GM18951 (cell line): ENCODE measurements around the gene CTDP1.

Source experiments
- POLR2A ChIP-seq: IDR thresholded peaks from 4 replicates; pipeline ENCODE4 v1.6.1; 2011; ENCODE audit warnings: mild to moderate bottlenecking; ENCODE audit not compliant: insufficient read length, insufficient read depth; ENCODE audit errors: extremely low read depth
- in situ Hi-C: fragments of 300-500 bp; cut with MboI; formaldehyde crosslinking; loops from one replicate; pipeline ENCODE4 v1.12.0; 2022; ENCODE audit warnings: low sequenced_read_pairs, mixed read lengths, inconsistent platforms; ENCODE audit not compliant: unreplicated experiment

CTDP1 gene

GRCh38 chr18:79795446-79795845 is 115.8 kb downstream of the CTDP1 start:
- no peak for TF ChIP-seq POLR2A
- in situ Hi-C loops = no loop called here

DNA sequence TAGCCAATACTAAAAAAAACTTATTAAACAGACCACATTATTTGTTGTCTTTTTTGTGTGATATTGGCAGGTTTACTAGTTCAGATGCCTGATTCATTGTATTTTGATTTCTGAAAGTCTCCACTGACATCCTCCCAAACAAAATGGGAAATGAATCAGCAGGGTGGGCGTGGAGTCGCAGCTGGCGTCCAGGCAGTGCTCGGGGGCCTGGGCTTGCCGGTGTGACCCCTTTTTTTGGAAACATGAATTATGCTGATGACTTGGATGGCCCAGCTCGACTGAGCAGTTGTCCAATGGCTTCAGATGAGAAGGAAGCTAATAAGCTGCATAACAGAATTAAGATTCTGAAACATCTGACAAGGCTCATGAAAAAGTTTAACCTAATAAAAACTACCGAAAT is 116.4 kb downstream of the CTDP1 start:
- no peak for TF ChIP-seq POLR2A
- in situ Hi-C loops = no loop called here

DNA sequence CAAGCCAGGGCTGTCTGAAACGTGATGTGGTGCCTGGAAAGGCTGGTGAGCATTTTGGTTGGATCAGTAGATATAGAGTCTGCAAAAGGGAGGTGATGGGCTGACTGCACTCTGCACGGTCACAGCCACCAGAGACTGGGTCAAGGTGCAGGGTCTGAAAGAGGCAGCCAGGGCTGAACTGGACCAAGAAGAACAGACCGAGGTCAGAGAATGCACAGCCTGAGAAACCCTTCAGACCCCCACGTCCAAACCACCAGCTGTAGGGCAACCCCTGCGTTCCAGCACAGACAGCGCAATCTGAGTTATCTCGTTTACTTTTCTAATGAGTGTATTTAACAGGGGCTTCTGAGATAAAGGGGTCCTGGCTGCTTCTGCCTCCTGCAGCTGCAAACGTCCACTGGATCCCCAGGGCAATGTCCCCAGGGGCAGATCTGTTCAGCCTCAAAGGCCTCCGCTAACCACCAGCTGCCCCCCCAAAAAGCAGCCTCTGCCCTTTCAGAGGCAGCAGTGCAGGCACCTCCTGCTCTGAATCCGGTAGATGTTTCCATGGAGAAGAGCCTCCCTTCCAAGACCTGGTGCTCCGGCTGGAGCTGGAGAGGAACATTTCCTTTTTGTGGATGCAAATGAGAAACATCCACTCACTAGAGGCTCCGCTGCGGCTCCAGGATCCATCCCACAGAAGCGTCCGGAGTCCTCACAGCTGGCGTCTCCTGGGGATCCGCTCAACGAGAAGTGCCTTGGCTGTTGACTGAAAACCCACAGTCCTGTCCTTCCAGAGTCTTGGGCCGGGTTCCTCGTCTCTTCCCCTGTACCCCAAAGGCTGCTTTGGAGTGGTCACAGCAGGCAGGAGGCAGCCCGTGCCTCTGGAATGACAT is 117.2 kb downstream of the CTDP1 start:
- in situ Hi-C loops = no loop called here
- no peak for TF ChIP-seq POLR2A

- TF ChIP-seq POLR2A = no peak
- in situ Hi-C loops = no loop called here
Observed at GRCh38 chr18:79797518-79798345, 118.1 kb downstream of the CTDP1 start, which contains the start of gene KCNG2. TSS of gene KCNG2 (plus strand) at chr18:79797938. CDS start at chr18:79863668, 65,730 bp downstream.

DNA sequence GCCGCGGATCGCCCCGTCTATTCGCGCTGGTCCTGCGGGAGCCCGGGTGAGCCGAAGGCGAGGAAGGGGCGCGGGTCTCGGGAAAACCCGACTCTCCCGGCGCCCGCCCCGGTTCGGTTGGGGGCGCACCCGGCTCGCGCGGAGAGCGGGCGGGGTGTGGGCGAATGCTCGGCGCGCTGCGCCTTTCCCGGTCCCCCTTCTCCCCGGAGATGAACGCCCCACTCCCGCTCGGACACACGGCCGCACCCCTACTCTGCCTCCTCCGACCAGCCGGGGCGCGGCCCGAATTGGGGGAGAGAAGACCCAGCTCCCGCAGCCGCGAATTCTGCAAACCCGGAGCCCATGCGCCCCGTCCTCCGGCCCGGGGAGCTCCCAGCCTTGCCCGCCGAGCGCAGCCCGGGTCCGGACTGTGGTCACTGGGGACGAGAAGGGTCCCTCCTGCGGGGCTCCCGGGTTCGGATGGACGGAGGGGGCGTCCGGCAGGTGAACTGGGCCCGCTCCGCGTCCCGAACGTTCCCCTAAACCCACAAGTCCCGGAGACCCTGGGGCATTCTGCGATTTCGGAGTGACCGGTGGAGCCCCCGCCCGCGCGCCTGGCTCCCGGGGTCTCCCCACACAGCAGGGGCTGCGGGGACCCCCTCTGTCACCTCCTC is 118.9 kb downstream of the CTDP1 start:
- no peak for TF ChIP-seq POLR2A
- in situ Hi-C loops = no loop called here

DNA sequence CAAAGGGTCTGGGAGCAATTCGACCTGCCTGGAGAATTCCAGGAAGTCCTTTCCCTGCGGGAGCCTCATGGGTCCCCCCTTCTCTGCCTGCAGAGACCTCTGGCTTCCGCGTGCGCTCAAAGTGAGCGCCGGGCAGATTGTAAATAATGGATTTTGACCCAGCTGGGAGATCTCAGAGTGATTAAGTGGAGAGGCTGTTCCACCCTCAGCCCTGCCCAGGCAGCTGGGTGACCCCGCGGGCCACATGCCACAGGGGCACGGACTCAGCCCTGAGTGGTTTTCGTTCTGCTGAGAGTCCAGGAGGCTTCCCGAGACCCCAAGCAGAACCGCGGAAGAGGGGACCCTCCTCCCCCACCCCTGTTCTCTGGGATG is 119.4 kb downstream of the CTDP1 start:
- in situ Hi-C loops = no loop called here
- TF ChIP-seq POLR2A = no peak

DNA sequence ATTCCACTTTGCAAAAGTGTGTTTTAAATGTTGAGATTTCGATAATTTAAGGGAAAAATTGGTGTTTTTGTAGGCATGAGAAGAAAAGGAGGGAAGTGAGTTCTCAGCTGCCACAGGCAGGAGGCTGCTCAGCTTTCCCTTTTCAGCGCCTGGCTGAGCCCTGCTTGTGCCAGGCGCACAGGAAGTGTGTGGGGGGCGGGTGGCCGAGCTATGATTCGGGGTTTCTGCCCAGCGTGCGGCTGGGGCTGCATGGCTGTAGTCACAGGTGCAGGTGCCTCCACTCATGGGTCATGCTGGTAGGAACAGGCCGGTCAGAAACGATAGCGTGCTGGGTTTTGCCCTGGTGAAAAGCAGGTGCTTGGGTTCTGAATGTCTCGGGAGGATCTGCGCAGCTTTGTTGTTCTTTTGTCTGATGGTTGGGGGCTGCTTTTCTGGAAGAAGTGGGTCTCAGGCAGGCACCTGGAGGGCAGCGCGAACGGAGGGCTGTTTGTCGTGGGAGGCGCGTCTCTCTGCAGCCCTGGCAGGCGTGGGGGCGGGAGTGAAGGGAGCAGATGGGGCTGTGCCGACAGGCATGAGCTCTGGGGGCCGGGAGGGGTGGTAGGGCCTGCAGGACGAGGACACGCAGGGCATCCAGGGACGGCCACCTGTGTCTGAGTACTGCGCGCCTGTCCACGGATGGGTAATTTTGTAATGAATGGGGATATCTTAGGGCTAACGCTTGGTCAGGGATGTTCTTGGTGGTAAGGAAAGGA is 120.2 kb downstream of the CTDP1 start:
- no peak for TF ChIP-seq POLR2A
- in situ Hi-C loops = no loop called here

- TF ChIP-seq POLR2A = no peak
- in situ Hi-C loops = no loop called here
Observed at GRCh38 chr18:79800371-79801180, 121.0 kb downstream of the CTDP1 start.

- TF ChIP-seq POLR2A = no peak
- in situ Hi-C loops = no loop called here
Observed at GRCh38 chr18:79801217-79801616, 121.6 kb downstream of the CTDP1 start.

DNA sequence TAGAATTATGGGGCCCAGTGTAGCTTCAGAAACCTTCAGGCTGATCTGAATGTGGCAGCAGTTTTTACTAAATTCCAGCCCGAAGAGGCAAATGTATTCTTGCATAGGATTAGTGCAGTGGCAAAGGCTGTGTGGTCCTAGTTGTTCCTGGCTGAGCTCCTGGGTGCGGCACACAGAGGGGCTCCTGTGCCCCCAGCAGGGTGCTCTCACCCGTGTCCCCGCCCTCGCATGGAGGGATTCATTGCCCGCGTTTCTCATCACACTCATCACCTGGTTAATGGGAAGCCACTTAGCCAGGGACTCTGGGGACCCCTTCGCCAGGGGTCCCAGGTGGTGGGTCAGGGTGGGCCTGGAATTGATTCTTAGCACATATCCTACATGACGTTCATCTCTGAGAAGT is 122.0 kb downstream of the CTDP1 start:
- in situ Hi-C loops = no loop called here
- TF ChIP-seq POLR2A = no peak

GRCh38 chr18:79802298-79802697 is 122.7 kb downstream of the CTDP1 start:
- in situ Hi-C loops = no loop called here
- no peak for TF ChIP-seq POLR2A

DNA sequence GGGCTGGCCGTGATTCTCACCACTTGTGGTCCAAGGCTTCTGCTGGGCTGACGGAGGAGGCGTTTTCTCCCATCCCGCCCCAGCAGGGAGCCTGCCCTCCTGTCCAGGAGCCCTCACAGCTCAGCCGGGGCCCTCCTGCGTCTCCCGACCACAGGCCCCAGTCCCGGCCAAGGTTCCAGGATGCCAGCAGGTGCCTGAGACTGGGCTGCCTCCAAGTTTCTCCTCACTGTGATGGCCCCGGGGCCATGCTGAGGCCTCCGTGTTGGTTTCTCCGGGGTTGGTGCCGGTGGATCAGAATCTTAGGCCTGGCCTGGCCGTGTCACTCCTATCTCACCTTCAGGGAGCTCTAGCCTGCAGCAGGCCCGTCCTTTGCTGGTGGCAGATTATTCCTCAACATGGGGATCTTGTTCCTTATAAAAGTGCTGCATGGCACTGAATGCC is 124.0 kb downstream of the CTDP1 start:
- in situ Hi-C loops = no loop called here
- TF ChIP-seq POLR2A = no peak
